Smooth muscle cell (in vitro differentiated cells): ENCODE measurements around the gene SPATA6. TPM values are rescaled to one million over a fixed set of nuclear protein-coding genes. Genes with fewer than 3 reads are reported as not detected.

Experiments
- DNase-seq: peaks from one replicate; lab custom pipeline; 2025; ENCODE audit not compliant: unreplicated experiment; lab: John Stamatoyannopoulos, UW
- H2AFZ ChIP-seq: fragments of 200-600 bp; sonication (generic); 2 replicates; pipeline ENCODE4 v1.6.0; 2016; ENCODE audit warnings: antibody characterized with exemption, low read depth, mild to moderate bottlenecking
- H3F3A ChIP-seq: fragments of 200-600 bp; sonication (generic); 2 replicates; pipeline ENCODE4 v1.6.0; 2017; ENCODE audit warnings: antibody characterized with exemption, low read depth
- H3K27ac ChIP-seq: fragments of 200-600 bp; sonication (generic); 2 replicates; pipeline ENCODE4 v1.5.1; 2016; ENCODE audit warnings: low read depth, mild to moderate bottlenecking
- H3K27me3 ChIP-seq: fragments of 200-600 bp; sonication (generic); 2 replicates; pipeline ENCODE4 v1.6.1; 2016; ENCODE audit warnings: low read depth, mild to moderate bottlenecking
- H3K36me3 ChIP-seq: fragments of 200-600 bp; sonication (generic); 2 replicates; pipeline ENCODE4 v1.5.1; 2016; ENCODE audit warnings: low read depth
- H3K4me1 ChIP-seq: fragments of 200-600 bp; sonication (generic); 2 replicates; pipeline ENCODE4 v1.5.1; 2016; ENCODE audit warnings: low read depth
- H3K4me2 ChIP-seq: fragments of 200-600 bp; sonication (generic); 2 replicates; pipeline ENCODE4 v1.6.0; 2016; ENCODE audit warnings: mild to moderate bottlenecking
- H3K4me3 ChIP-seq: fragments of 200-600 bp; sonication (generic); 2 replicates; pipeline ENCODE4 v1.5.1; 2016; ENCODE audit warnings: mild to moderate bottlenecking
- H3K79me2 ChIP-seq: fragments of 200-600 bp; sonication (generic); 2 replicates; pipeline ENCODE4 v1.6.0; 2016; ENCODE audit warnings: low read depth, mild to moderate bottlenecking
- H3K9ac ChIP-seq: fragments of 200-600 bp; sonication (generic); 2 replicates; pipeline ENCODE4 v1.6.0; 2016; ENCODE audit warnings: low read depth
- H3K9me3 ChIP-seq: fragments of 200-600 bp; sonication (generic); replicated peaks from 2 replicates; pipeline ENCODE4 v1.5.1; 2016; ENCODE audit warnings: low read depth
- H4K20me1 ChIP-seq: fragments of 200-600 bp; sonication (generic); 2 replicates; pipeline ENCODE4 v1.6.0; 2016; ENCODE audit warnings: low read depth
- WGBS: methylation state at CpG from one replicate; pipeline ENCODE4 v1.1.7; 2016; ENCODE audit warnings: low lambda C conversion rate; 5-methylcytosine and 5-hydroxymethylcytosine counted together
- polyA plus RNA-seq: library from polyadenylated mRNA; unstranded; fragments of >200 nt; fragmentation: Nextera tagmentation; extraction: Ambion mirVana; gene quantifications from 2 replicates; pipeline ENCODE4 v1.2.1, GENCODE V29; 2016
- total RNA-seq: library from RNA; depleted of rRNA; stranded (reverse); fragments of >200 nt; gene quantifications from 2 replicates; pipeline ENCODE4 v1.2.3, GENCODE V29; 2014
- TF ChIP-seq, protein P1 (sequence below): fragments of 200-600 bp; sonication (generic); IDR thresholded peaks from 2 replicates; pipeline ENCODE4 v1.5.1; 2017; ENCODE audit warnings: borderline replicate concordance, mild to moderate bottlenecking, antibody characterized with exemption; ENCODE audit not compliant: insufficient read depth, poor library complexity, severe bottlenecking

SPATA6 gene
- total and polyA plus RNA-seq, 2 experiments from 2014 or later, result 6.1 to 6.9 TPM

- Histone ChIP-seq H3K36me3 (no peaks in the 10 kb centered on the region), H3K27ac (no peak overlapping the region), H3K79me2 (no peaks in the 10 kb centered on the region), H3K27me3 (no peaks in the 10 kb centered on the region), H2AFZ (no peak overlapping the region), H3F3A (no peaks in the 10 kb centered on the region), H3K4me1 (no peaks in the 10 kb centered on the region), H4K20me1 (no peaks in the 10 kb centered on the region), H3K4me3 (no peak overlapping the region), H3K9me3 (no peaks in the 10 kb centered on the region), H3K9ac (no peak overlapping the region), H3K4me2 (no peak overlapping the region)
- 90% methylated on average over 2 of the region's 2 CpGs for WGBS
- DNase-seq, result no peak
- TF ChIP-seq, protein P1, sequence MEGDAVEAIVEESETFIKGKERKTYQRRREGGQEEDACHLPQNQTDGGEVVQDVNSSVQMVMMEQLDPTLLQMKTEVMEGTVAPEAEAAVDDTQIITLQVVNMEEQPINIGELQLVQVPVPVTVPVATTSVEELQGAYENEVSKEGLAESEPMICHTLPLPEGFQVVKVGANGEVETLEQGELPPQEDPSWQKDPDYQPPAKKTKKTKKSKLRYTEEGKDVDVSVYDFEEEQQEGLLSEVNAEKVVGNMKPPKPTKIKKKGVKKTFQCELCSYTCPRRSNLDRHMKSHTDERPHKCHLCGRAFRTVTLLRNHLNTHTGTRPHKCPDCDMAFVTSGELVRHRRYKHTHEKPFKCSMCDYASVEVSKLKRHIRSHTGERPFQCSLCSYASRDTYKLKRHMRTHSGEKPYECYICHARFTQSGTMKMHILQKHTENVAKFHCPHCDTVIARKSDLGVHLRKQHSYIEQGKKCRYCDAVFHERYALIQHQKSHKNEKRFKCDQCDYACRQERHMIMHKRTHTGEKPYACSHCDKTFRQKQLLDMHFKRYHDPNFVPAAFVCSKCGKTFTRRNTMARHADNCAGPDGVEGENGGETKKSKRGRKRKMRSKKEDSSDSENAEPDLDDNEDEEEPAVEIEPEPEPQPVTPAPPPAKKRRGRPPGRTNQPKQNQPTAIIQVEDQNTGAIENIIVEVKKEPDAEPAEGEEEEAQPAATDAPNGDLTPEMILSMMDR, result no peak
These were observed 205.4 kb downstream of the SPATA6 start for GRCh38 chr1:48266576-48266975.

DNA sequence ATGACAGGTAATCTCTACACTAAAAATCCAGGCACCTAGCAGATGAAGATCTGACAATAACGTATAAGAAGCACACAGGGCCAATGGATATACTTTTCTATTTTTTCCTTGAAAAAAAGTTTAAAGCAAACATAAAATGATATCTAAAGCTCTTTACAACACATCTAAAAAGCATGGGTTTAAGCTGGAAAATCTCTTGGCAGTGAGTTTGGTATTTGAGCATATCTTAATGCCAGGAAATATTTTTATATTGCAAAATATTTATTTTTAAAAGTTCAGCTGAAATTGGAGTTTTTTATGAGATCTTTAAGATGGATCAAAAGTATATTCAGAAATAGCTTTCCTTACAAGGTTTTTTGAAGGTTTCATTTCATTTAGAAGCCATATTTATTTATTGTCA is 209.0 kb downstream of the SPATA6 start:
- TF ChIP-seq, protein P1, result no peak
- DNase-seq, result no peak
- no peak overlapping the region for H3K4me2 ChIP-seq
- H3K9me3 ChIP-seq, result no peaks in the 10 kb centered on the region
- no peak overlapping the region for H3K9ac ChIP-seq
- H2AFZ ChIP-seq, result no peak overlapping the region
- H3K27ac ChIP-seq, result no peak overlapping the region
- H3K4me3 ChIP-seq, result no peak overlapping the region
- H3F3A ChIP-seq, result no peaks in the 10 kb centered on the region
- WGBS, result 89% methylated on average over 1 of the region's 1 CpG
- H4K20me1 ChIP-seq, result no peaks in the 10 kb centered on the region
- H3K4me1 ChIP-seq, result no peaks in the 10 kb centered on the region
- no peaks in the 10 kb centered on the region for H3K79me2 ChIP-seq
- H3K27me3 ChIP-seq, result no peaks in the 10 kb centered on the region
- H3K36me3 ChIP-seq, result no peaks in the 10 kb centered on the region

GRCh38 chr1:48261881-48262400 is 210.1 kb downstream of the SPATA6 start:
- DNase-seq, result no peak
- no peaks in the 10 kb centered on the region for H3K27me3 ChIP-seq
- TF ChIP-seq, protein P1, result no peak
- H3K4me1 ChIP-seq, result no peaks in the 10 kb centered on the region
- H4K20me1 ChIP-seq, result no peaks in the 10 kb centered on the region
- no peak overlapping the region for H3K4me2 ChIP-seq
- H3F3A ChIP-seq, result no peaks in the 10 kb centered on the region
- no peak overlapping the region for H3K4me3 ChIP-seq
- no peak overlapping the region for H3K9ac ChIP-seq
- no peaks in the 10 kb centered on the region for H3K79me2 ChIP-seq
- no peaks in the 10 kb centered on the region for H3K36me3 ChIP-seq
- no peak overlapping the region for H3K27ac ChIP-seq
- H3K9me3 ChIP-seq, result no peaks in the 10 kb centered on the region
- H2AFZ ChIP-seq, result no peak overlapping the region

- no peaks in the 10 kb centered on the region for H3K79me2 ChIP-seq
- no peaks in the 10 kb centered on the region for H3K9me3 ChIP-seq
- H3K9ac ChIP-seq, result no peak overlapping the region
- no peaks in the 10 kb centered on the region for H3K36me3 ChIP-seq
- H3K4me1 ChIP-seq, result no peaks in the 10 kb centered on the region
- H3K27ac ChIP-seq, result no peak overlapping the region
- 100% methylated on average over 1 of the region's 1 CpG for WGBS
- TF ChIP-seq, protein P1, result no peak
- DNase-seq, result no peak
- H3K4me3 ChIP-seq, result no peak overlapping the region
- H3F3A ChIP-seq, result no peaks in the 10 kb centered on the region
- H3K27me3 ChIP-seq, result peaks cover 12% of the 10 kb centered on the region
- H4K20me1 ChIP-seq, result no peaks in the 10 kb centered on the region
- no peak overlapping the region for H2AFZ ChIP-seq
- H3K4me2 ChIP-seq, result no peak overlapping the region
These were observed 213.9 kb downstream of the SPATA6 start for GRCh38 chr1:48258106-48258505.
